RPMI8226 (cell line): ENCODE results near the gene STK33.
A peak's percentile ranks its signal among the peaks of the same experiment; 100 is the strongest.

Source experiments
- DNase-seq: peaks from one replicate; pipeline ENCODE4 v3.0.0-alpha.2; 2015

The STK33 gene

DNA sequence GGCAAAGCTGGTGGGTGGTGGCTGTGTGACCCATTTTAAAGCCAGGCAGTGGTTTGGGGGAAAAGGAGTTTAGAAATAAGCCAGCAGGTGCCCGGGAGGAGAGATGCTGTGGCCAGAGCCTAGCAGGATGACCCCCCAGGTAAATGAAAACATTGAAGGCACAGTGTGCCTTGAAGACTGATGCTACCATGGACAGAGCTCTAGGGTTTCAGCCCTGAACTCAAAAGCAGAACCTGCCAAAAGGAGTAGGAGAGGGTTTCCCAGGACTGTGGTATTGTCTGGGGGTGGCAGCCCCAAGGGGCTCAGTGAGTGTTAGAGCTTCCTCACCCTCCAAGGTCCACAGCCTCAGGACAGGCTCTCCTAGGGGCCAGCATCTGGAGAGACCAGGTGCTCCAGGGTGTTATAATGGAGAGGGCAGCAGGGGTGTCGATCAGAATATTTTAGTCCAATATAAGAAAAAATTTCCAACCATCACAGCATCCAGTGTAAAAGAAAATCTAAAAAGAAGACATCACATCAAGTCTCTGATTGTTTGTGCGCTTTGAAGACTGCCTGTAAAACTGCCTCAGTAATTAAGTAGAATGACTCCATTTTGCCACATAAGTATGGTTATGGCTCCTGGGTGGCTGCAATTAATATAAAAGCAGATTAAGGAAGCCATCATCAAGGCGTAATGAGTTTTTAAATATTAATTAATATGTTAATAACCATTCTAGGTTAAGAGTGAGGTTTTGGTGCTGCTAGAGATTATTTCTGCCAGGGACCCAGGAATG, 241.7 kb downstream of the STK33 start:
- no peak for DNase-seq

DNA sequence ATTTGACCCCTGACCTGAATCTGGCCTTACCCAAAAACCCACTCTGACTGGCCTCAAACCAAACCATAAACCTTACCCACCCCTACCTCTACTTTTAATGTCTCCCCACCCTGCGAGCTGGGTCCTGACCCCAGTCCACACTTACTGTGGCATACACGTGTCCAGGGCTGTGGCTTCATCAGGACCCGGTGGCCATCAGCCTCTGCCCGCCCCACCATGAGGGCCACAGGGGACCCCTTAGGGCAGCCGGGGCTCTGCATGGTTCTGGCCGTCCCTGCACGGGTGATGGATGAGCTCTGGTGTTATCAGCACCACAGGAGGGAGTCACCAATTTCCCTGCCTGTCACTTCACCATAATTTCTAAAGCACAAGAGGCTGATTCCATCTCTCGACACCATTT, 242.8 kb downstream of the STK33 start:
- no peak for DNase-seq

GRCh38 chr11:8347978-8348377, 246.1 kb downstream of the STK33 start:
- no peak for DNase-seq

- no peak for DNase-seq
Measured at GRCh38 chr11:8346157-8346755, 247.8 kb downstream of the STK33 start.

- DNase-seq: no peak
Measured at GRCh38 chr11:8345179-8345578, 248.8 kb downstream of the STK33 start.

DNA sequence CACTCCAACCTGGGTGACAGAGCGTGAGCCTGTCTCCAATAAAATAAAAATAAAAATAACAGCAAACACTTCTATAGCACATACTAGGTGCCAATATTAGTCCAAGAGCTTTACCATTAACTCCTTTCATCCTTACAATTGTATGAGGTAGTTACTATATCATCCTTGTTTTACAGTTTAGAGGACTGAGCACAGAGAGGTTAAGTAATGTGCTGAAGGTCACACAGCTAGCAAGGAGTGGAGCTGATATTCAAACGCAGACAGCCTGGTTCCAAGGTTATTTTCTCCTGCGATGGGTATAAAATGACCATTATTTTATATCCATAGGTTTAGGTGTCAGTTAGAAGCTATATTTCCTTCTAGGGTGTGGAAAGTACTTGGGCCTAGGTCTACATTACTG, 249.7 kb downstream of the STK33 start:
- no peak for DNase-seq

GRCh38 chr11:8342821-8343681, 251.0 kb downstream of the STK33 start:
- DNase-seq: peak; percentile 30

DNA sequence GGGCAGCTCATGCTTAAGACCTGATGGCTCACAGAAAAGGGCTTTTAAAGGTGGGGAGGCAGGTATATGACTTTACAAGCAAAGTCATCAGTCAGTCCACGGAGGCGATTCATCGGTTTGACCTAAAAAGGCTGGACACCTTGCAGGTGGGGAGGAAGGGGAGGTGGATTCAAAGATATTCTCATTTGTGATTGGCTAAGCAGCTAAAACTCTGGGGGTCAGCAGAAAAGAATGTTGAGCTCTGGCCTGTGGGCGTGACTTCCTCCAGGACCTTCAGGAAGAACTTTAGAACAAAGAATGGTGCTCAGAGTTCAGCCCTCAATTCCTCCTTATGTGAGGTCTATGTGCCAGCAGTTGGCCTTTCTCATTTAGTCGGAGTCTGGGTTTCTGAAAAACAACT, 252.0 kb downstream of the STK33 start:
- no peak for DNase-seq
